DLD1 (cell line): ENCODE results near the gene NDFIP2.

Experiments used
- in situ Hi-C: cut with HindIII; loops from 2 replicates; pipeline ENCODE4 v1.10.0; 2017; ENCODE audit warnings: low sequenced_read_pairs

The NDFIP2 gene

GRCh38 chr13:79480954-79481684 lies at the start of gene NDFIP2:
NDFIP2 (plus strand) TSS chr13:79481155; CDS start chr13:79481204, 49 bp downstream.
- in situ Hi-C loops: no loop called here

GRCh38 chr13:79432086-79432485 lies 48.9 kb upstream of the NDFIP2 start:
- in situ Hi-C loops: loop anchor here (25.0 kb wide), 1 partner anchor 105 kb away; no protein-coding TSS in a partner anchor

GRCh38 chr13:79432992-79433391 lies 48.0 kb upstream of the NDFIP2 start:
- in situ Hi-C loops: loop anchor here (25.0 kb wide), 1 partner anchor 104 kb away; no protein-coding TSS in a partner anchor

- in situ Hi-C loops: loop anchor here (25.0 kb wide), 1 partner anchor 103 kb away; no protein-coding TSS in a partner anchor
Measured at GRCh38 chr13:79434556-79434955, 46.4 kb upstream of the NDFIP2 start.

GRCh38 chr13:79435561-79435990 lies 45.4 kb upstream of the NDFIP2 start:
- in situ Hi-C loops: loop anchor here (25.0 kb wide), 1 partner anchor 102 kb away; no protein-coding TSS in a partner anchor

GRCh38 chr13:79439275-79439674 lies 41.7 kb upstream of the NDFIP2 start:
- in situ Hi-C loops: loop anchor here (25.0 kb wide), 1 partner anchor 98 kb away; no protein-coding TSS in a partner anchor

GRCh38 chr13:79440958-79441528 lies 39.9 kb upstream of the NDFIP2 start:
- in situ Hi-C loops: loop anchor here (25.0 kb wide), 1 partner anchor 96 kb away; no protein-coding TSS in a partner anchor

GRCh38 chr13:79442221-79442620 lies 38.7 kb upstream of the NDFIP2 start:
- in situ Hi-C loops: loop anchor here (25.0 kb wide), 1 partner anchor 95 kb away; no protein-coding TSS in a partner anchor

GRCh38 chr13:79442706-79443105 lies 38.2 kb upstream of the NDFIP2 start:
- in situ Hi-C loops: loop anchor here (25.0 kb wide), 1 partner anchor 95 kb away; no protein-coding TSS in a partner anchor

GRCh38 chr13:79445968-79446645 lies 34.8 kb upstream of the NDFIP2 start:
- in situ Hi-C loops: loop anchor here (25.0 kb wide), 1 partner anchor 91 kb away; no protein-coding TSS in a partner anchor

GRCh38 chr13:79447141-79447540 lies 33.8 kb upstream of the NDFIP2 start:
- in situ Hi-C loops: loop anchor here (25.0 kb wide), 1 partner anchor 90 kb away; no protein-coding TSS in a partner anchor

GRCh38 chr13:79447741-79448140 lies 33.2 kb upstream of the NDFIP2 start:
- in situ Hi-C loops: loop anchor here (25.0 kb wide), 1 partner anchor 90 kb away; no protein-coding TSS in a partner anchor

- in situ Hi-C loops: loop anchor here (25.0 kb wide), 1 partner anchor 89 kb away; no protein-coding TSS in a partner anchor
Measured at GRCh38 chr13:79448413-79448812, 32.5 kb upstream of the NDFIP2 start.

GRCh38 chr13:79450110-79450509 lies 30.8 kb upstream of the NDFIP2 start:
- in situ Hi-C loops: no loop called here

GRCh38 chr13:79451500-79451962 lies 29.4 kb upstream of the NDFIP2 start:
- in situ Hi-C loops: no loop called here

GRCh38 chr13:79452239-79452913 lies 28.6 kb upstream of the NDFIP2 start:
- in situ Hi-C loops: no loop called here

- in situ Hi-C loops: no loop called here
Measured at GRCh38 chr13:79455331-79455730, 25.6 kb upstream of the NDFIP2 start.

GRCh38 chr13:79456051-79456450 lies 24.9 kb upstream of the NDFIP2 start:
- in situ Hi-C loops: no loop called here

GRCh38 chr13:79456656-79457365 lies 24.1 kb upstream of the NDFIP2 start:
- in situ Hi-C loops: no loop called here

- in situ Hi-C loops: no loop called here
Measured at GRCh38 chr13:79457390-79457789, 23.6 kb upstream of the NDFIP2 start.
